Measurements from ENCODE around the gene PYGL.

DNA sequence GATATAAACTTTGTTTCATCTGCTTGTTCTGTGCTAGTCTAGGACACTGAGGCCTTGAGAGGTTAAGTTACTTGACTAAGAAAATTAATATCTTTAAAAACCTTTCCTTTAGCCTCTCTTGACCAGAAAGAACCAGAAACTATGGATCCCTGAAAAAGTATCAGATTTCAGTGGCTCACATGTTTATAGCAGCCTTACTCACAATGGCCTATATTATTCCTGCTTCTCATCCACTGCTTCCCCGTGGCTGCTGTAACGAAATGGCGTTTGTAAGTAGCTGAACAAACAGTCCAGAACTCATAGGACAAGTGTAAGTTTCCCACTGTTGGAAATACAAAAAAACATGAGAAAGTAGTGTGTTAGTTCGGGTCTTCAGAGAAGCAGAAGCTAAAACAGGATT lies 3.2 kb upstream of the PYGL start:
- TF ChIP-seq POLR2A (IDR thresholded peaks at IDR 0.05) (no peak), CTCF (IDR thresholded peaks at IDR 0.05) (no peak), POLR2AphosphoS5 (IDR thresholded peaks at IDR 0.05) (no peak), EP300 (IDR thresholded peaks at IDR 0.05) (no peak)

Data from gastroesophageal sphincter (tissue), 3 donors.